HepG2 (cell line): ENCODE results near the gene TMEM141. TPM values are rescaled to one million over a fixed set of nuclear protein-coding genes. Genes with fewer than 3 reads are reported as not detected.

ENCODE experiments used
- EHMT2 ChIP-seq: fragments of 200-600 bp; sonication (generic); IDR thresholded peaks from 2 replicates; pipeline ENCODE4 v1.7.0; 2017; ENCODE audit warnings: antibody characterized with exemption, low read depth, low read length, borderline replicate concordance
- IKZF1 ChIP-seq: fragments of 450-650 bp; IDR thresholded peaks from 2 replicates; pipeline ENCODE4 v1.7.1; 2016
- SNRNP70 ChIP-seq: fragments of 200-400 bp; formaldehyde crosslinking; IDR thresholded peaks from 2 replicates; pipeline ENCODE4 v1.6.1; 2017; ENCODE audit warnings: mild to moderate bottlenecking, low read depth, low read length, moderate library complexity
- SRF ChIP-seq: IDR thresholded peaks from 2 replicates; pipeline ENCODE4 v1.6.1; 2011; ENCODE audit warnings: mild to moderate bottlenecking, low read depth, low read length, moderate library complexity
- TCF7L2 ChIP-seq: IDR thresholded peaks from 2 replicates; pipeline ENCODE4 v1.6.1; 2011; ENCODE audit warnings: mild to moderate bottlenecking, low read depth, low read length, moderate library complexity
- THAP7 ChIP-seq: sonication (generic); formaldehyde crosslinking; IDR thresholded peaks from 2 replicates; pipeline ENCODE4 v1.8.1; 2023; ENCODE audit warnings: mild to moderate bottlenecking, missing genetic modification reagents
- THAP8 ChIP-seq: sonication (generic); formaldehyde crosslinking; IDR thresholded peaks from 2 replicates; pipeline ENCODE4 v1.5.1; 2020; ENCODE audit warnings: missing genetic modification reagents, mild to moderate bottlenecking, borderline replicate concordance
- ZFP62 ChIP-seq: sonication (generic); formaldehyde crosslinking; IDR thresholded peaks from 2 replicates; pipeline ENCODE4 v1.4.0; 2020; ENCODE audit warnings: missing genetic modification reagents
- ZMAT3 ChIP-seq: sonication (generic); formaldehyde crosslinking; conservative IDR thresholded peaks from 2 replicates; pipeline ENCODE4 v1.7.0; 2021; ENCODE audit warnings: missing genetic modification reagents
- ZNF142 ChIP-seq: sonication (generic); formaldehyde crosslinking; IDR thresholded peaks from 2 replicates; pipeline ENCODE4 v1.4.0; 2020; ENCODE audit warnings: missing genetic modification reagents
- ZNF225 ChIP-seq: sonication (generic); formaldehyde crosslinking; IDR thresholded peaks from 2 replicates; pipeline ENCODE4 v1.4.0; 2020; ENCODE audit warnings: mild to moderate bottlenecking, missing genetic modification reagents
- ZNF263 ChIP-seq: sonication (generic); formaldehyde crosslinking; IDR thresholded peaks from 2 replicates; pipeline ENCODE4 v1.4.0; 2020; ENCODE audit warnings: missing genetic modification reagents
- ZNF280B ChIP-seq: sonication (generic); formaldehyde crosslinking; IDR thresholded peaks from 2 replicates; pipeline ENCODE4 v1.5.0; 2020; ENCODE audit warnings: missing genetic modification reagents, mild to moderate bottlenecking, borderline replicate concordance
- ZNF432 ChIP-seq: sonication (generic); formaldehyde crosslinking; IDR thresholded peaks from 2 replicates; pipeline ENCODE4 v1.5.0; 2020; ENCODE audit warnings: missing genetic modification reagents, mild to moderate bottlenecking, borderline replicate concordance
- ZNF513 ChIP-seq: sonication (generic); formaldehyde crosslinking; conservative IDR thresholded peaks from 2 replicates; pipeline ENCODE4 v1.5.0; 2020; ENCODE audit warnings: missing genetic modification reagents
- polyA plus RNA-seq, 8 experiments: library from polyadenylated mRNA; depleted of rRNA in 3 of 8; stranded (reverse) in 7 of 8; unstranded in 1 of 8; fragments of >200 nt; fragmentation: Illumina TruSeq in 4 of 8; extraction: Trizol in 4 of 8; gene quantifications; 2 replicates each; pipeline versions ENCODE4 v1.2.1 to v1.2.3, GENCODE V29; 2011 to 2016; ENCODE audit warnings: low read depth in 4 of 8, missing spikeins in 1 of 8, mixed read lengths in 1 of 8; ENCODE audit not compliant: insufficient read depth in 1 of 8
- total RNA-seq, 5 experiments: library from RNA; depleted of rRNA; stranded (reverse); fragments of >200 nt; fragmentation: Illumina TruSeq; extraction: Trizol; gene quantifications; 2 replicates each; pipeline ENCODE4 v1.2.3, GENCODE V29; 2016; ENCODE audit warnings: low read depth in 1 of 5
- TF ChIP-seq, protein P1 (sequence below): sonication (generic); formaldehyde crosslinking; IDR thresholded peaks from 2 replicates; pipeline ENCODE4 v1.5.0; 2020; ENCODE audit warnings: missing genetic modification reagents

The TMEM141 gene
- total and polyA plus RNA-seq, 2 of the 13 experiments (the other 11 are each of a cell fraction or from before 2014, with no cell fraction given), result 81.0 to 202 TPM

- TF ChIP-seq ZNF225, result no peak
- no peak for TF ChIP-seq IKZF1
- TF ChIP-seq THAP7 (CRISPR knock-in tag), result no peak
- TF ChIP-seq ZNF513 (CRISPR knock-in tag), result no peak
- TF ChIP-seq ZFP62 (CRISPR knock-in tag), result no peak
- TF ChIP-seq SNRNP70, result no peak
- no peak for TF ChIP-seq SRF
- no peak; the same call in 1 of the 2 replicates for TF ChIP-seq ZNF263 (CRISPR knock-in tag)
- TF ChIP-seq TCF7L2, result no peak
- TF ChIP-seq ZMAT3, result no peak
- TF ChIP-seq ZNF142 (CRISPR knock-in tag), result no peak
- TF ChIP-seq ZNF432, result no peak
- TF ChIP-seq EHMT2, result no peak
- TF ChIP-seq THAP8 (CRISPR knock-in tag), result no peak
- TF ChIP-seq, protein P1, sequence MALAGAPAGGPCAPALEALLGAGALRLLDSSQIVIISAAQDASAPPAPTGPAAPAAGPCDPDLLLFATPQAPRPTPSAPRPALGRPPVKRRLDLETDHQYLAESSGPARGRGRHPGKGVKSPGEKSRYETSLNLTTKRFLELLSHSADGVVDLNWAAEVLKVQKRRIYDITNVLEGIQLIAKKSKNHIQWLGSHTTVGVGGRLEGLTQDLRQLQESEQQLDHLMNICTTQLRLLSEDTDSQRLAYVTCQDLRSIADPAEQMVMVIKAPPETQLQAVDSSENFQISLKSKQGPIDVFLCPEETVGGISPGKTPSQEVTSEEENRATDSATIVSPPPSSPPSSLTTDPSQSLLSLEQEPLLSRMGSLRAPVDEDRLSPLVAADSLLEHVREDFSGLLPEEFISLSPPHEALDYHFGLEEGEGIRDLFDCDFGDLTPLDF (CRISPR knock-in tag), result no peak
- no peak for TF ChIP-seq ZNF280B (CRISPR knock-in tag)
Observed at GRCh38 chr9:136840877-136841645, 49.9 kb downstream of the TMEM141 start (continued).
